Measurements from ENCODE around the gene MSRB3.
"Not testable (repeated sequence)": the region's sequence is repeated elsewhere in the genome, so short reads cannot be mapped to it uniquely, and the experiment has no call there.

MSRB3 gene

DNA sequence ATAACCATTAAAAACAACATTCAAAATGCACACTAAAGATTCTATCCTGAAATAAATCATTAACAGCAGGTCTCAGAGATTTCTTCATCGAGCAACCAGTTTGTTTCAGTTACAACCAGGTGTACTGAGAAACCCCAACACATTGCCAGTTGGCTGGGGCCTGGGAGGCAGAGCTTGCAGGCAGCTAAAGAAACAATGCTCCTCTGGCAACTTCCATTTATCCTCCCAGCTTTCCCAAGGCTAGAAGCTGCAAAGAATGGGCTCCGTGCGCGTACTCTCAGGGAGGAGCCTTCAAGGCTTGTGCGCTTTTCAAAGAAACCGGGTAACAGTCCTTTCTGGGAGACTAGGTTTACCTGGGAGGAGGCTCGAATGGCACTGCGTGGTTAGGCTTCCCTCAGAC, 181.6 kb downstream of the MSRB3 start:
- DNase-seq = no peak

DNA sequence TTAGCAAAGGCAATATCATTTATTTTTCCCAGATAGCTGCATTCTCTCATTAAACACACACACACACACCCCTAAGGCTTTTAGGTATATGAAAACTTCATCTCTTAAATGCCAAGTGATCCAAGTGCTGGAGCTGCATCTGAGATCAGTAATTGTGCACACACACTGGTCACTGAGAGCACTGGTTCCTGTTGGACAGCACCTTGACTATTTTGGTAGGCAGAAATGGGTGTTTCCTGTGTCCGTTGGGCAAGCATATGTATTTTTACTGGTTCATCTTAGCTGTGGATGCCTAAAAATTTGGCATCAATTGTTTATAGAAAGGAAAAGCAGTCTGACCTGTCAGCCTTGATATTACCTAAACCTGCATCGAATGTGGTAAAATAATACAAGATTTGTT, 182.5 kb downstream of the MSRB3 start:
- DNase-seq = no peak

DNA sequence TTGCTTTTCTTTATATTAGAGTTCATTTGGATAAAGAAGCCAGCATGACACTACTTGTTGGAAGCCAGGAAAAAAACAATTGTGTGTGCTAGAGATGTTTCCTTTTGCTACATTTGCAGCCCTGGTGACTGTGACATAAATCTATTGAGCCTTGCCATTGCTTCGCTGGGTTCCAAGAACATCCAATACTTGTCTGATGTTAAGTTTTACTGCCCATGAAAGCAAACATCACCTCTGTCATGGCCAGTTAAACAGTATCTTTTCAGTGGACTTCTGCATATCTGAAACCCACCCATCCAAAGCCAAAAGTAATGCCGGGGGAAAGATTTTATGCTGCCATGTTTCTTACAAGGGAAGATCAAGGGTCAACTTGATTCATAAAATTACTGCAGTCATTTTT, 184.0 kb downstream of the MSRB3 start:
- no peak for DNase-seq

DNA sequence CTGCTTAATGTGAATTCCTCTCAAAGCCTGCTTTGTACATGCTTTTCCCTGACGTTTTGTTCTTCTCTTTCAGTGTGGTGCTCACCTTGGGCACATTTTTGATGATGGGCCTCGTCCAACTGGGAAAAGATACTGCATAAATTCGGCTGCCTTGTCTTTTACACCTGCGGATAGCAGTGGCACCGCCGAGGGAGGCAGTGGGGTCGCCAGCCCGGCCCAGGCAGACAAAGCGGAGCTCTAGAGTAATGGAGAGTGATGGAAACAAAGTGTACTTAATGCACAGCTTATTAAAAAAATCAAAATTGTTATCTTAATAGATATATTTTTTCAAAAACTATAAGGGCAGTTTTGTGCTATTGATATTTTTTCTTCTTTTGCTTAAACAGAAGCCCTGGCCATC, 184.6 kb downstream of the MSRB3 start:
- DNase-seq = no peak

DNA sequence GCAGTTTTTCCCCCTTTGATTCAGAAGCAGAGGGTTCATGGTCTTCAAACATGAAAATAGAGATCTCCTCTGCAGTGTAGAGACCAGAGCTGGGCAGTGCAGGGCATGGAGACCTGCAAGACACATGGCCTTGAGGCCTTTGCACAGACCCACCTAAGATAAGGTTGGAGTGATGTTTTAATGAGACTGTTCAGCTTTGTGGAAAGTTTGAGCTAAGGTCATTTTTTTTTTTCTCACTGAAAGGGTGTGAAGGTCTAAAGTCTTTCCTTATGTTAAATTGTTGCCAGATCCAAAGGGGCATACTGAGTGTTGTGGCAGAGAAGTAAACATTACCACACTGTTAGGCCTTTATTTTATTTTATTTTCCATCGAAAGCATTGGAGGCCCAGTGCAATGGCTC, 185.1 kb downstream of the MSRB3 start:
- no peak for DNase-seq

DNA sequence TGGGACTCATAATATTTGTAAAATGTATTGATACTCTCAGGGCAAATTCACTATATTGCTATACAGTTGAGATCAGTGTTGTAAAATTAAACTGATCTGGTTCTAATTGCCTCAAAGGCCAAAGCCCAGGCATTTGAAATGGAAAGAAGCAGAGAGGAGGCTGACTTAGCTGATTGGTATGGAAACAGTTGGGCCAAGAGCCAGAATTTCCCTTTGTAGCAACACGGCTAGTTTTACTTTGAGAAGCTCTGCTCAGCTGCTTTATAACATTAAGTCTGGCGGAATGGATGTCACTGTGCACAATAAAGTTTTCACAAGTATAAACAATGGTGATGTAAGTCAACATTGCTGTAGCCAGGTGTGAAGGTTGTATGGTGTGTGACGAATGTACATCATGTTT, 186.4 kb downstream of the MSRB3 start:
- no peak for DNase-seq

DNA sequence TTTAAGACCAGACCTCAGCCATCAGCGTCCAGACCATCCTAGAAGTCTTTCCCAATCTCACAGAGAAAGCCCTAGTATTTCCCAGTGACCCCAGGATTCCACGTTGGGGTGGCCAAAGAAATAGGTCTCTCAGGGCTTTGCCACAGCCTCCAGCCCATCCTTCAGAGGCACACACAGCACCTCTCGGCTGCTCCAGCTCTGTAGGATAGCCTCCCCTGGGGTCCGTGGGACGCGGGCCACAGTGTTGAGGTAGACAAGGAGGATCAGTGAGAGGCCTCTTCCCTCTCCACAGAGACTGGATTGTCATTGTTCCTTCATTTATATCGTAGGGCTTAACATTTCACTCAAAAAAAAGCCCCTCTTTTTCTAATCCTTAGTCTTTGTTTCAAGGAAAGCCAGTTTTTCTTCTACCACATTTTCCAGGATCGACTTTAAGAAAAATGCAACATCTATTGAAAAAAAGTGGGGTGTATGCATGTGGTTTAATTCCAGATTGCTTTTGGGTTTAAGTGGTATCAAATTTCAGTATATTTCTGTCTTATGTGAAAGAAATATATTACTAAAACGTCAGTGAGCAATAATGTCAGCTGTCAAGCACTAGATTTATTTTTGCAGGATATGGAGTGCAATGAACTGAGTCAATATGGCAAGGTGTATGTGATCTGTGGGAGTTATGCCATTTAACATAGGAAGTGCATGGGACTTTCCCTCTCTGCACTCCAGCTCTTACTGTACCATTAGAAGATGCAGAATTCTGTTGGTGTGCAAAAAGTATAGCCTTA, 187.5 kb downstream of the MSRB3 start:
- no peak for DNase-seq

DNA sequence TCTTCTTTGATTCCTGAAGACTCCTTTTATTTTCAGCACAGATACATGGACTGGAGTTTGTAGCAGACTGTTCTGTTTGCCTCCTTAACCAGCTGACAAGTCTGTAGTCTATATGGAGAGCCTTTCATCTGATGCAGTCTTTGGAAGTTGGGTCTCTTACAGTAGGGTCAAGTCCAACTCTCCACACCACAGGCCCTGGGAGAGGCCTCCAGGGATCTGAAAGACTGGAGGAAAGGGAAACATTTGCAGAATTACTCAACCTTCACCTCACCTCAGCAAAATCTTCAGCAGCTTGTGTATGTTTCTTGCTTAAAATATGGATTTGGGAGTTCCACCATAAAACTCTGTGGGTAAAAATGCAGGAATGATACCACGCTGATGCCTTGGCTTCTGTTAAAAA, 188.4 kb downstream of the MSRB3 start:
- DNase-seq = no peak

DNA sequence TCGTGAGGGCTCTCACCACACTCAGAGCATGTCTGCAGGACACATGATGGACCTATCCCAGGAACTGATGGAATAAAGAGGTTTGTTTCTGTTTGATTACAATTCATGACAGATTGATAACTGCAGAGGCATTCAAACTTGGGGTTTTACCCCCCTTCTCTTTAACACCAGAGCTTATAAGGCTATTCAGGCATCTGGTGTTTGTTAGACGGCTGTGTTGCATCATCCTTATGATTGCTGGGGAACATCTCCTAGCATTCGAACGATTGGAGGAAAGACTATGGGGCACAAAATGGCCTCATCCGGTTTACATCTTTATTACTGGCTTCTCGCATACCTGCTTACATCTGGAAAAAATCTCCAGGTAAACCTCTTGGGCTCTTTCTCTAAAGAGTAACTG, 191.8 kb downstream of the MSRB3 start:
- DNase-seq = no peak

DNA sequence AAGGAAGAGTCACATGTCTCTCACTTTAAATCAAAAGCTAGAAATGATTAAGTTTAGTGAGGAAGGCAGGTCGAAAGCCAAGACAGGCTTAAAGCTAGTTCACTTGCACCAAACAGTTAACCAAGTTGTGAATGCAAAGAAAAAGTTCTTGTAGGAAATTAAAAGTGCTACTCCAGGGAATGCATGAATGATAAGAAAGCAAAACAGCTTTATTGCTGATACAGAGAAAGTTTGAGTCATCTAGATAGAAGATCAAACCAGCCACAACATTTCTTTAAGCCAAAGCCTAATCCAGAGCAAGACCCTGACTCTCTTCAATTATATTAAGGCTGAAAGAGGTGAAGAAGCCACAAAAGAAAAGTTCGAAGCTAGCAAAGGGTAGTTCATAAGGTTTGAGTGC, 193.6 kb downstream of the MSRB3 start:
- no peak for DNase-seq

DNA sequence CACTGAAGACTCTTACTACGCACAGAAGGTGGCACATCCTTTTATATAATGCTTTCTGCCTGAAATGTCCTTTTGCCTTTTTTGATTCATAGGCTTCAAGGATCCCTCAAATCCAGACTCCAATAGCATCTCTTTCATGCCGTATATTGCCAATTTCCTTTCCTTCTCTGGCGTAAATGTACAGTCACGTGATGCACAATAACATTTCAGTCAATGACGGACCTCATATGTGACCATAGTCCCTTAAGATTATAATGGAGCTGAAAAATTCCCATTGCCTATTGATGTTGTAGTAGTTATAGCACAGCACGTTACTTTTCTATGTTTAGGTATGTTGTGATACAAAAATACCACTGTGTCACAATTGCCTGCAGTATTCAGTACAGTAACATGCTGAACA, 196.3 kb downstream of the MSRB3 start:
- DNase-seq = no peak

DNA sequence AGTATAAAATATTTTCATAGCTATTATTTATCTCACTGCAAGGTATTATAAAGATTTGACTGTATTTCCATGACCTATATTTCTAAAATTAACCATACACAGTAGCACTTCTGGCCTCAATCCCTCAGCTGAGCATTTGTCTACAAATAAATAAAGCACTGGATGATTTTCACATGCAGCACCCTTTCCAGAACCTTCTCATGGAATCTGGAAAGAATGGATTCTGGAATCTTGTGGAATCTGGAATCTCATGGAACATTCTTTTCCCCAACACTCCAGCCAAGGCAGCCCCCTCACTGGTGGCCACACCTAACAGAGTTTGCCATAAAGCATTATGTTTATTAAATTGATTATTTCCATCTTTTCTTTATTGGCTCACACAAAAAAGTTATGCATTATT, 199.2 kb downstream of the MSRB3 start:
- no peak for DNase-seq

DNA sequence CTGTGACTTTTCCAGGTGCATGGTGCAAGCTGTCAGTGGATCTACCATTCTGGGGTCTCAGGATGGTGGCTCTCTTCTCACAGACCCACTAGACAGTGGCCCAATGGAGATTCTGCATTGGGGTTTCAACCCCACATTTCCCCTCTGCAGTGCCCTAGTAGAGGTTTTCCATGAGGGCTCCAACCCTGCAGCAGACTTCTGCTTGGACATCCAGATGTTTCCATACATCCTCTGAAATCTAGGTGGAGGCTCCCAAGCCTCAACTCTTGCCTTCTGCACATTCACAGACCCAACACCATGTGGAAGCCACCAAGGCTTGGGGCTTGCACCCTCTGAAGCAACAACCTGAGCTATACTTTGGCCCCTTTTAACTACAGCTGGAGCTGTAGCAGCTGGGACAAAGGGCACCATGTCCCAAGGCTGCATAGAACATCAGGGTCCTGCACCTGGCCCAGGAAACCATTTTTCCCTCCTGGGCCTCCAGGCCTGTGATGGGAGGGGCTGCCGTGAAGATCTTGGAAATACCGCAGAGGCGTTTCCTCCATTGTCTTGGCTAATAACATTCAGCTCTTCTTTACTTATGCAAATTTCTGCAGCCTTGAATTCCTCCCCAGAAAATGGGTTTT, 205.5 kb downstream of the MSRB3 start:
- DNase-seq = not testable (repeated sequence)

DNA sequence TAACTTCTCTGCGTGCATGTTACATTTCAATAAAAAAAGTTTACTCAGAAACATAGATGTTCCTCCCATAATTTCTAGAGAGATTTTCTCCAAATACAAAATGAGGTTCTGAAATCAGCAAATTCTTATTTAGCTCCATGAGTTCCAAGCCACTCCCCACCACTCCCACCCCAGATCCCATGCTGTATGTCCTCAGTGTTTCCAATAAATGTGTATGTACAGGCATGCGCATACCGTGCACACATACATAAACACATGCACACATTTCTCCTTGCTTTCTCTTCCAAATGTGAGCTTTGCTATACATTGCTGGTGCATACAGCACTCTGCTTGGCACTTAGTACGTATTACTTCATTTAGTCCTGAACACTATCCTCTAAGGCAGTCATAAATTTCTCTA, 209.7 kb downstream of the MSRB3 start:
- no peak for DNase-seq

DNA sequence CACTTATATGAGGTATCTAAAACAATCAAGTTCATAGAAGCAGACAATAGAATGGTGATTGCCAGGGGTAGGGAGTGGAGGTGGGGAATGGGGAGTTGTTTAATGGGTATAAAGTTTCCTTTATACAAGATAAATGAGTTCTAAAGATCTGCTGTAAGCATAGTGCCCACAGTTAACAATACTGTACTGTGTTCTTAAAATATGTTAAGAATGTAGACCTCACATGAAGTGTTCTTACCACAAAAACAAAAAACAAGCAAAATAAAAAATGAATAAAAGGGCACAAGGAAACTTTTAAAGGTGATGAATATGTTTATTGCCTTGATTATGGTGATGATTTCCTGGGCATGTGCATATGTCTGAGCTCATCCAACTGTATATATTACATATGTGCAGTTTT, 211.8 kb downstream of the MSRB3 start:
- DNase-seq = no peak

DNA sequence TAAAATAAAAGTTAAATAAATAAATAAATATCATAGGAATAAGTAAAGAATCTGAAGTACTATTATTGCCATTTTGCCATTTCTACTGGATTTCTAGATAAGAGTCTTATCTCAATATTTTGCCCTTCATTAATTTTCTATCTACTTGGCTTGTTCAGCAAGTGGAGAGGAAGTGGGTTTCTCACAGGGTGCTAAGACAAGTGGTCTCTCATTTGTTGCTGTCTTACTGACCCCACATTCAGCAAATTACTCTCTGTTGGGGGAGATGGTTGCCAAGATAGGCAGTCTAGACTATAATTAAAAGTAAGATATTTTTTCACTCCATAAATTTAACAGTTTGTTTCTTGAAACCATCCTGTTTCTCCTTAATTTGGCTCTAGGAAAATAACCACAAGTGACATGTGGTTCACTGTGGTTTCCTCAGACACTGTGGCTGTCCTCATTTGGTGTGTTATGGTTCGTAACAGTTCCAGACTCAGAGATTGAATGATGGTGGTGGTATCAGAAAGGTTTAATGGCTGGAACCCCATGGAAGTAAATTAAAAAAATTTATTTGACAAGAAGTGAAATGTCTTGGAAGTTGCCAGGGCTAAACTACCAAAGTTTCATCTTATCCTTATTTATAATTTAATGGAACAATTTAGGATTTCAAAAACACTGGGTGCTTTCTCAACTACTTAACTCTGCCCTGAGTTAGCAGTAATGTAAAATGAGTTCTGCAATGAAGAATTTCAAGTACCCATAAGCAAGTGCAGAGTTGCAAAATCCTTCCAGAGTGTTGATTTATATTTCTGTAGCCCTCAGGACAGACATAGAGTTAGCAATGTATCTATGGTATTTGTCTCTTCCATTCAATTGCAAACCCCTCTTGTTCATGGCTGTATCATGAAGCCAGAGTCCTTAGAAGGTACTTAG, 214.8 kb downstream of the MSRB3 start:
- no peak for DNase-seq

DNA sequence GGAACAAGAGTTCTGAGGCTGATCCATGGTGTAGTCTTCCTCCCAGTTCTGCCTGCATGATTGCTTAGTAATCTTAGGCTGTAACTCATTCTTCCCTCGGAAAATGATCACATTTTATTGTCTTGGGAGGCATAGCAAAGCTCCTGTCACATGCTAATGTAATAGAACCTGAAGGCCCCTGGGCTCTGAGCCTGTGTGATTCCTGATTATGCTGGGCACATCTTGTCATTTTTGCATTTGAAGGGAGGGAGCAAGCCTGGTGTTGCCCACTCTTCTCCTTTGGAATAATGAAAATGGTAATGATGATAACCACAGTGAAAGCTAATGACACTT, 215.4 kb downstream of the MSRB3 start:
- no peak for DNase-seq

DNA sequence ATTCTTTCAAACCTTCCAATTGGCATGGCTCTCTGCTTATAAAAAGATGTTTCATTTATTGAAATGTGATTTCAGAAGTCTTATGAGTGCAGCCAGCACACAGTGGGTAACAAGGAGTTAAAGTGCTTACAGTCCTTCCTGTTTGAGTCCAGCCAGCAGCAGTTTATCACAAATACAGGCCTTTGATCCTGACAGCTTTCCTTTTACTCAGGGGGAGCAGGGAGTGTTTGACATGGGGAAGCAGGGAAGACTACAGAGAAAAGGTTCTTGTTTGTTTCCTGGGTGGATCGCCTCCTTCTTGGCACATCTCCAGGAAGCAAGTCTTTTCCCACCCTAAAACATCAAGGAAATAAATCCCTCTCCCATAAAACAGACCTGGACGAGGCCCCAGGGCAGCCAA, 216.1 kb downstream of the MSRB3 start:
- no peak for DNase-seq

DNA sequence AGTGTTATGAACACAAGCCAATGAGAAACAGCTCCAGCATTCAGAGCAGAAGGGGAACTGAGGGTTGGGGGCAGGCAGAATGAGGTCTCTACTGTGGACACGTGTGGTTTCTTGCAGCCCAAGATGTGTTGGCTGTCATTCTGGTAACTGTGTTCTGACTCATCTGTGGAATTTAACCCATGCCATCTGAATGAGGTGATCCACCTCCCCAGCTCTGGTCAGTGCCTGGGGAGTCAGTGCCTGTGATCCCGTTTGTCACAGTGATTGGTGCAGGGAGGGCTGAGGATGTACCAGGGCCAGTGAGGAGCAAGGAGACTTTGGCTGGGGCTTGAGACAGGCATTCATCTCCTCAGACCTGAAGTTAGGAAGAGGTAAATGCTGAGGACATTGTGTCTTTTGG, 216.8 kb downstream of the MSRB3 start:
- DNase-seq = no peak

DNA sequence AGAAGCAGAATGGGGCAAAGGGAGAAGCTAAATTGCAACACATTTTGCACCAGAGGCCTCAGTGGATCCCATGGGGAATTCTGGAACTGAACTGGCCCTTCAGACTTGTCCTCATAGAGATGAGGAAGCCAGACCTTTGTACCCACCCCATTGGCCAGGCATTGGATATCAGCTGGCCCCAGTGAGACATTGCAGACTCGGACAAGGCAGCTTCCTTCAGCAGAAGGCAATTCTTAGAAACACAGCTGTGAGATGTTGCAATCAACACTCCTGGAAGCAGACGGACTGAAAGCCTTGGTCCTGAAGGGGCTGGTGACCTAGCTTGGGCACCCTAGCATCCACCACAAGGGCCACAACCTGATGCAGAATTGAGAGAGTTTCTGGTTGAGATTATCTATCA, 218.1 kb downstream of the MSRB3 start:
- DNase-seq = no peak

DNA sequence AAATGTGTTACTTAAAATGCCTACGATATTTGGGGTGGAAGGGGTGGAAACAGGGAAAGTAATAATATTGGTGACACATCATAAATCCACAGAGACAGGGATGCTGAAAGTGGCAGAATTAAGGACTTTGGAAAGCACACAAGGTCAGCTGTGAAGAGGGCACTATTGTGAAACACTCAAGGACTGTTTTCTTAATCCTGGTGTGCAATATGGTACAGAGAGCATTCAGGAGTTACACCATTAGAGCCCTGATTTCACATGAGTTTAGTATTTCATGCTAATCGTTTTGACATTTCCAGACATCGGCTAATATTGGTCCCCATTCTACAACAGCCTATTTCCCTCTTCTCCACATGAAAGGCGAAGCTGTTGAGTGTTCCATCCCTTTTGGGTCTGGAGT, 219.2 kb downstream of the MSRB3 start:
- DNase-seq = no peak

DNA sequence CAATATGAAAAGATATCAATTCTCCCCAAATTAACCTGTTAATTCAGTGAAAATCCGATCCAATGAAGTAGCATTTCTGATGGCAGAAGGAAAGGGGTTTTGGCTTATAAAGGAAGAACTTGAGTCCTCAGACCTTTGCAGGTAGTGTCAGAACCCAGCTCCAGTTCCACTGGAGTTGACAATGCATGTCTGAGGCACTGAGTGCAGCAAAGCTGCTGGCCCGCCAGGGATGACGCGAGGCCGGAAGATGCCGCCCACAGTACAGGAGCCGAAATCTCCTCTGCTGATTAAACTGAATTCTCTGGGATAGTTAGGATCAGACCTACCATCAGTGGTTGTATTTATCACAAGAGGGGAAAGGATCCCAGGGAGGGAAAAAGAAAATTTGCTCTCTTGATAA, 220.7 kb downstream of the MSRB3 start:
- DNase-seq = no peak

DNA sequence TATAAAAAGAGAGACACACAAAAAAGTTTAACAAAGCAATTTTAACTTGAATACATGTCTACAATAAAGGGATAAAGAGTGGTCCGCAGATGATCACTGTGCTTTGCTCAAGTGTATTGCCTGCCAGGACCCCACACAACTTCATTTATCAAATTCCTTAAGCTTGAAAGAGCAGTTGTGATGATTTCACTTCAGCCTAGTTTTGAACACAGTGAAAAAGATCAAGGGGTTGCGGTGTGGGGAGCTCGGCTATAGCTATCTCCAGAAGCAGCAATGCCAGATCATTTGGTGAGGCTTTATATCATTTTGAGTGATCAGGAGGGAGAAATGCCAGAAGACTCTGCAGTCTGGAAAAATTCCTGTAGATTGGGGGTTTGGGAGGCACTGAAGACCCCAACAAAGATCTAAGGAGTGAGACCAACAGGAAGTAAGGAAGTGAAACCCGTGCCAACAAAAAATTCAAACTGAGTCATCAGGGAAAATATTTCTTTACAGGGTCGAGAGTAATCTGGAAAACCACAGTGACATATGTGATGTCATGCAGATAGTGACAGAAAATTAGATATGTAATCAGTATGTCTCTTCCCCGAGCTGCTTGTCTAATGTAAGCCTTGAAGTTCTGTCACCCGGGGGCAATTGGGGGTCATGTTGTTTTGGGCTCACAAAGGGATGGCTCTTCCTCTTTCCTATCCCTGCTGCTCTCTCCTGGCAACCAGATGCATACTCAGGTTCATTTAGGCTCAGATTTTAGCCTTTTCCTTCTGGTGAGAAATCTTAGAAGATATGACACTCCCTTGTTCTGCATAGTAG, 221.8 kb downstream of the MSRB3 start:
- no peak for DNase-seq
